Ecto neural progenitor cell (in vitro differentiated cells): ENCODE results near the gene VRTN.
A peak's percentile ranks its signal among the peaks of the same experiment; 100 is the strongest.
"Not testable (repeated sequence)": the region's sequence is repeated elsewhere in the genome, so short reads cannot be mapped to it uniquely, and the experiment has no call there.

Experiments
- DNase-seq: peaks from one replicate; pipeline ENCODE4 v3.0.0-alpha.2; 2018; ENCODE audit warnings: low spot score

The VRTN gene

GRCh38 chr14:74349757-74350156, 1.5 kb downstream of the VRTN start:
- DNase-seq, result no peak

GRCh38 chr14:74350211-74350927, 2.1 kb downstream of the VRTN start:
- DNase-seq, result no peak

- no peak for DNase-seq
Observed at GRCh38 chr14:74350928-74351323, 2.7 kb downstream of the VRTN start.

- no peak for DNase-seq
Observed at GRCh38 chr14:74356892-74357575, 8.8 kb downstream of the VRTN start.

- no peak for DNase-seq
Observed at GRCh38 chr14:74357585-74357984, 9.3 kb downstream of the VRTN start.

GRCh38 chr14:74358176-74358829, 10.0 kb downstream of the VRTN start:
- no peak for DNase-seq

GRCh38 chr14:74360163-74360562, 11.9 kb downstream of the VRTN start:
- DNase-seq, result no peak

- peak; percentile 89 for DNase-seq
Observed at GRCh38 chr14:74362361-74362915, 14.2 kb downstream of the VRTN start.

- no peak for DNase-seq
Observed at GRCh38 chr14:74364271-74364880, 16.1 kb downstream of the VRTN start.

GRCh38 chr14:74368026-74368425, 19.8 kb downstream of the VRTN start:
- DNase-seq, result no peak

GRCh38 chr14:74368441-74368840, 20.2 kb downstream of the VRTN start:
- DNase-seq, result no peak

GRCh38 chr14:74377976-74378690, 29.9 kb downstream of the VRTN start:
- no peak for DNase-seq

GRCh38 chr14:74380172-74380571, 31.9 kb downstream of the VRTN start:
- DNase-seq, result no peak

GRCh38 chr14:74380845-74381244, 32.6 kb downstream of the VRTN start:
- DNase-seq, result no peak

- DNase-seq, result not testable (repeated sequence)
Observed at GRCh38 chr14:74381571-74381970, 33.3 kb downstream of the VRTN start.

- no peak for DNase-seq
Observed at GRCh38 chr14:74382231-74382630, 34.0 kb downstream of the VRTN start.

GRCh38 chr14:74389980-74390379, 41.7 kb downstream of the VRTN start:
- DNase-seq, result no peak

- not testable (repeated sequence) for DNase-seq
Observed at GRCh38 chr14:74390505-74390904, 42.2 kb downstream of the VRTN start.

GRCh38 chr14:74391479-74391878, 43.2 kb downstream of the VRTN start:
- DNase-seq, result no peak

- DNase-seq, result no peak
Observed at GRCh38 chr14:74392616-74393570, 44.6 kb downstream of the VRTN start.

- DNase-seq, result no peak
Observed at GRCh38 chr14:74394549-74394948, 46.3 kb downstream of the VRTN start.
